D721Med (cell line): Measurements from ENCODE around the gene DLG5.

Experiments
- DNase-seq: peaks from one replicate; pipeline ENCODE4 v3.0.0; 2011; ENCODE audit warnings: low spot score; ENCODE audit not compliant: insufficient read length
- FAIRE-seq: peaks from 2 replicates; lab custom pipeline; 2011; peaks lifted over from hg19 to GRCh38; lab: Jason Lieb, UNC
- CTCF ChIP-seq: IDR thresholded peaks from 2 replicates; pipeline ENCODE4 v1.5.1; 2012; ENCODE audit warnings: mild to moderate bottlenecking, control low read depth; ENCODE audit not compliant: insufficient read depth; ENCODE audit errors: missing control alignments

The DLG5 gene

GRCh38 chr10:77906951-77907421, 19.6 kb downstream of the DLG5 start:
- TF ChIP-seq CTCF = no peak
- DNase-seq (no peak), FAIRE-seq (no peak)

GRCh38 chr10:77905781-77906180, 20.8 kb downstream of the DLG5 start:
- no peak for TF ChIP-seq CTCF
- FAIRE-seq (no peak), DNase-seq (no peak)

GRCh38 chr10:77905086-77905748, 21.3 kb downstream of the DLG5 start:
- DNase-seq (no peak), FAIRE-seq (no peak)
- no peak for TF ChIP-seq CTCF

GRCh38 chr10:77904100-77904840, 22.3 kb downstream of the DLG5 start:
- no peak for TF ChIP-seq CTCF
- no peak for DNase-seq
- FAIRE-seq = no peak

- TF ChIP-seq CTCF = no peak
- no peak for FAIRE-seq
- DNase-seq = no peak
These were observed 24.4 kb downstream of the DLG5 start for GRCh38 chr10:77902159-77902558.

GRCh38 chr10:77901743-77902142, 24.8 kb downstream of the DLG5 start:
- TF ChIP-seq CTCF = no peak
- FAIRE-seq (no peak), DNase-seq (no peak)

GRCh38 chr10:77899690-77900089, 26.9 kb downstream of the DLG5 start:
- no peak for TF ChIP-seq CTCF
- DNase-seq (no peak), FAIRE-seq (no peak)
